Dermis lymphatic vessel endothelial cell (primary cell): ENCODE measurements around the gene TPSG1. TPM values are rescaled to one million over a fixed set of nuclear protein-coding genes. Genes with fewer than 3 reads are reported as not detected.

Experiments
- total RNA-seq: library from RNA; depleted of rRNA; stranded (reverse); fragments of >200 nt; gene quantifications from 2 replicates; pipeline ENCODE4 v1.2.1, GENCODE V29; 2014

The TPSG1 gene
- total RNA-seq = not detected in 2 replicates

DNA sequence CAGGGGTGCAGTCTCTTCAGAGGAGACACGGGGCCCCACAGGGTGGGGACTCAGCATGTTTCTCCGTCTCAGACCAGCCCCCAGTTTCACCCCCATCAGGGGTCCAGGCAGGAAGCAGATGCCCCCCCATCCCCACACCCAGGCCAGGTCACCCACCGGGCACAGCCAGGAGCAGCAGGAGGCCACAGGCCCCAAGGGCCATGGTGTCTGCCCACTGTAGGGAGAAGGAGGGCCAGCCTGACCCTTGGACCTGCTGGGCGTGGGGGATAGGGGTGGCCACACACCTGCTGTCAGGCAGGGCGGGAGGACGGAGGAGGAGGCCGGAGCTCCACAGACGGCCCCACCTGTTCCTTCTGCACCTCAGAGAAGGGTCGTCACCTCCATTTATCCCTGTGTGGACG, at the start of gene TPSG1:
Gene TPSG1 (minus strand): TSS at position 218 of the 401 bp plus-strand sequence. CDS start 16 bp downstream, at position 202.

GRCh38 chr16:1255276-1256122, 30.4 kb upstream of the TPSG1 start, which contains the start of gene TPSD1:
TSS of gene TPSD1 (plus strand) at chr16:1256069. CDS start at chr16:1256281, 212 bp downstream.

GRCh38 chr16:1240436-1240835, 15.4 kb upstream of the TPSG1 start, which contains the start of gene TPSAB1:
TSS of gene TPSAB1 (plus strand) at chr16:1240705. CDS start at chr16:1240939, 234 bp downstream.

GRCh38 chr16:1230084-1230470, 5.0 kb upstream of the TPSG1 start, which contains the start of gene TPSB2:
TSS of gene TPSB2 (minus strand) at chr16:1230184. CDS start at chr16:1229951, 233 bp downstream.

Other genes with a start within 250 kb of the TPSG1 start
- 0.33 and 0.34 TPM in 2 replicates for gene SOX8, start 243.5 kb downstream of the TPSG1 start, total RNA-seq
- gene SSTR5, start 152.5 kb downstream of the TPSG1 start, total RNA-seq = 0.22 and 0.77 TPM in 2 replicates
- not detected in 2 replicates for gene C1QTNF8, start 129.0 kb downstream of the TPSG1 start, total RNA-seq
- gene CACNA1H, start 72.2 kb downstream of the TPSG1 start, total RNA-seq = 0.09 and 0.11 TPM in 2 replicates
- not detected in 2 replicates for gene TPSB2, start 4.9 kb upstream of the TPSG1 start, total RNA-seq
- gene TPSAB1, start 15.4 kb upstream of the TPSG1 start, total RNA-seq = 0.09 TPM in 1 of 2 replicates, not detected in the other
- not detected in 2 replicates for gene TPSD1, start 30.8 kb upstream of the TPSG1 start, total RNA-seq
- gene UBE2I, start 84.4 kb upstream of the TPSG1 start, total RNA-seq = 28.9 and 43.6 TPM in 2 replicates
- 1.3 and 3.4 TPM in 2 replicates for gene BAIAP3, start 108.4 kb upstream of the TPSG1 start, total RNA-seq
- gene TSR3, start 126.6 kb upstream of the TPSG1 start, total RNA-seq = 45.3 and 59.5 TPM in 2 replicates
- gene GNPTG, start 126.7 kb upstream of the TPSG1 start, total RNA-seq = 26.6 and 28.3 TPM in 2 replicates
- 5.4 and 6.4 TPM in 2 replicates for gene UNKL, start 189.4 kb upstream of the TPSG1 start, total RNA-seq
- 16.3 and 19.2 TPM in 2 replicates for gene UQCC4, start 195.5 kb upstream of the TPSG1 start, total RNA-seq
- gene PERCC1, start 205.8 kb upstream of the TPSG1 start, total RNA-seq = not detected in 2 replicates
- gene CCDC154, start 219.3 kb upstream of the TPSG1 start, total RNA-seq = 0.11 and 0.17 TPM in 2 replicates
- 57.4 and 72.2 TPM in 2 replicates for gene CLCN7, start 249.8 kb upstream of the TPSG1 start, total RNA-seq